Mucosa of gallbladder (tissue), 1 donor: Measurements from ENCODE around the gene SLC22A23. TPM values are rescaled to one million over a fixed set of nuclear protein-coding genes. Genes with fewer than 3 reads are reported as not detected.

Experiments used
- DNase-seq: peaks from one replicate; pipeline ENCODE4 v3.0.0-alpha.2; 2020; ENCODE audit warnings: low spot score
- total RNA-seq: library from RNA; stranded (reverse); gene quantifications from one replicate; pipeline ENCODE4 v1.2.1, GENCODE V29; 2021
- donor health status: DM: no; HTN: no; CAD: no.

Gene SLC22A23
- total RNA-seq, 1 donor from 2014 or later, result 46.0 TPM

DNA sequence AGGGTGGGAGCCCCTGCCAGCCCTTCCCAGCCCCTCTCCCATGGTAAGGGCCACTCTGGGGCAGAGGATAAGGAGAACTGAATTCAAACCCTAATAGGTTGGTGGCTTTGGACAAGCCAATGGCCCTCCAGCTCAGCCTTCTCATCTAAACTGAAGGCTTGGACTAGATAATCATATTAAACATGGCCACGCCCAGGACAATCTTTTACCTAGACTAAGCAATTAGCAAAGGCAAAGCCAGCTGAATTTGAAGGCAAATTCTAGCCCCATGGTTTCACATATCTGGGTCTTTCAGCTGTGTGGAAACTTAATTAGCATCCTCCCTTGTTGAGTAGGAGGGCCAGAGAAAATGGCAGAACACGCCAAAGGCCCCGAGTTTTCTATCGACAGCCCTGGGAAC, 10.7 kb downstream of the SLC22A23 start:
- no peak for DNase-seq

DNA sequence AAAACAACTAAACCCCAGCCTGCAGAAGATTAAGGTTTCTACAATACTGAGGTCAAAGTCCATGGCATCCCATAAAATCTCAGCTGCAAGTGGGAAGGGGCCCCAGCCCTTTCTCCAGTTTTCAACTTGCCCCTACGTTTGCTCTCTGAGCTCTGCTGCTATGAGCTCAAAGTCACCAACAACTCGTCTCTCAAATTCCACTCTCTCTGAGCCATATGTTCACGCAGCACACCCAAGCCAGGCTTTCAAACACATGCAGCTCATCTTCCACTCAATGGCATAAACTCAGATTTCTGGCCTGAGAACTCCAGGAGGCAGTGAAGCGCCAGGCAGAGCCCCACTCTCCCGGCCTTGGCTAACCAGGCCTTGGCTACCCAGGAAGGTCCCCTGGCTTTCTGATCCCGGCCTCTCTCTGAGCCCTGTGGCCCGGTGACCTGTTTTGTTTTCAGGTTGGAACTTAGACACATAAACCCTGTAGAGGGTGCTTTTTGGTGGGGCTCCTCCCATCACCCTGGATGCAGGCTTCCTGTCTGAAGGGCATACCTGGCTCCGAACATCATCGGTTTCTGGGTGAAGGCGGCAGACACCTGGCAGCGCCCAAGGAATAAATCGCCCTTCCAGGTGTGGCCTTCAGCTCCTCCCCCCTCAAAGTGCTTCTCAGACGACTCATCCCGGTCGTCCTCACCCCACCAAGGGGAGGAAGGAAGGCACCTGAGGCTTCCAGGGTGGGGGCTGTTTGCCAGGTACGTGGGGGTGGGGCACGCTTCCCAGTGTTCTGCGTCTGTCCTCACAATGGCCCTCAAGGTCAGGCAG, 12.4 kb downstream of the SLC22A23 start:
- no peak for DNase-seq

DNA sequence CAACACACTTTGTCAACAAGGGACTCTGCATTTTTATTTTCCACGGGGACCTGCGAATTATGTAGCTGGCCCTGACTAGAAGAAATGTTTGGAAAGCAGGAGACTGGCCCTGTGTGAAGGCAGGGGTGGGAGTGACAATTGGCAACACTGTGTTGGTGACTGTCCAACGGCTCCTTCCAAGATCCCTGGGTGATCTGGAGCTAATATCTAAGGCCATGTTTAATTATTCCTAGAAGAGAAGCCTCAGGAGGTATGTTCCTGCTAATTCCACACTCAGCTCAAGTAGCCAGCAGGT, 13.7 kb downstream of the SLC22A23 start:
- no peak for DNase-seq

DNA sequence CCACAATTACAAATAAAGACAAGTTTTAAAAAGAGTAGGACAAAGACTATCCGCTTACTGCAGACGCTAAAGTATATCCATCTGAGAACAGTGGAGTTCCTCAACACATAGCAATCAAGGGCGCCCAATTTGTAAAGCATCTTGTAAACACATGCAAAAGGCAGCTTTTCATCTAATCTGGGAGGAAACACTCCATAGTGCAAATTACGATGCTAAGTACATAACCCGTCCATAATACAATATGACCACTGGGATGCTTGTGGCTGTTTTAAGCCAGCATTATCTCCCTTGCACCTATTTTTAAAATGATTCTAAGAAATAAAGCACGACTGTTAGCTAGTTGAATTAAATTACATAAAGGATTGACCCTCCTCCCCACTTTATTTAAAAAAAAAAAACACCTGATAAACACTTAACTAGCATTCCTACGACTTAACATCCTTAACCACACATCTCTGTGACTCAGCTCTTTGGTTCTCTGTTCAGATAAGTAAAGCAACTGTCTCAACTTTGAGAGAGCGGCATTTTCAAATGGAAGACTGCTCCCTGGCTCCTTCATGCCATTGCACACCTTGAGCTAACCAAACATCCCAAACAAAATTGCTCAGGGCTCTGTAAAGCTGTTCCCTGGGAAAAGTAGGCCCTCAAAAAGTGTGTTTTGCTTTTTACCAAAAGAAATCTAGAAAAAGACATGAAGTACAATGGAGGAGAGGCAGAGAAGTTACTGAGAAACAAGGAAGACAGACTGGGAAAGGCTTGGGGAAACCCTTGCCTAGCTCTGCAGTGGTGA, 14.2 kb downstream of the SLC22A23 start:
- DNase-seq, result no peak

DNA sequence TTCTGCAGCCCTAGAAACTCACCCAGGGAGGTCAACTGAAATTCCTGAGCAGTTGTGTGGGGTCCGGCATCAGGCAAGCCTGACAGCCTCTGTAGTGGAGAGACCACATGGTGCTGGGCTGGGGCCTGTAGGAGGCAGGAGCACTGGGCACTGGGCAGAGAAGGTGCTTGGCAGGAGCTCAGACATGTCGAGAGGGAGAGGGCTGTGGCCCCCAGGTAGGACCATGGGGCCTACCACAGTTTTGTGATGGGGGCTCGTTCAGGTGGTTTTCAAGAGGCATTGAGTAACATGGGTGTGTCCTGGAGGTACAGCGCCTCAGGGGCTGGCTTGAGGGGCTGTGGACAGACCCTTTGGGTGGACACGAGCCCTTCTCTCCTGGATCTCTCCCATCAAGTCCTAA, 15.9 kb downstream of the SLC22A23 start:
- no peak for DNase-seq

DNA sequence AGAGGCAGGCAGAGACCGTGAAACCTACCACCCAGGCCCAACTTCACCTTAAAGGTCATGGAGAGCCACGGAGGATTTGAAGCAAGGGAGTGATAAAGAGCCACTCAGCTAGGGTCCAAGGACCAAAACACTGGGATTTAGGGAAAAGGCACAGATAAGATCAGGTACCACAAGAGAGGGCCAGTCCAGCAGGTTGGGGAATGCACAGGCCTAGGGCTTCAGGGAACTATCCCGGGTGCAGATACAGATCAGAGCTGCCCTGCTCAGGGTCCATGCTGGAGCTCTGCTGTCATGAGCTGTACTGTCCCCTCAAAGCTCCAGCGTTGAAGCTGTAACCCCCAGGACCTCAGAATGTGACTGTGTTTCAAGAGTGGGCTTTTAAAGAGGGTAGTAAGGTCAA, 16.9 kb downstream of the SLC22A23 start:
- no peak for DNase-seq

DNA sequence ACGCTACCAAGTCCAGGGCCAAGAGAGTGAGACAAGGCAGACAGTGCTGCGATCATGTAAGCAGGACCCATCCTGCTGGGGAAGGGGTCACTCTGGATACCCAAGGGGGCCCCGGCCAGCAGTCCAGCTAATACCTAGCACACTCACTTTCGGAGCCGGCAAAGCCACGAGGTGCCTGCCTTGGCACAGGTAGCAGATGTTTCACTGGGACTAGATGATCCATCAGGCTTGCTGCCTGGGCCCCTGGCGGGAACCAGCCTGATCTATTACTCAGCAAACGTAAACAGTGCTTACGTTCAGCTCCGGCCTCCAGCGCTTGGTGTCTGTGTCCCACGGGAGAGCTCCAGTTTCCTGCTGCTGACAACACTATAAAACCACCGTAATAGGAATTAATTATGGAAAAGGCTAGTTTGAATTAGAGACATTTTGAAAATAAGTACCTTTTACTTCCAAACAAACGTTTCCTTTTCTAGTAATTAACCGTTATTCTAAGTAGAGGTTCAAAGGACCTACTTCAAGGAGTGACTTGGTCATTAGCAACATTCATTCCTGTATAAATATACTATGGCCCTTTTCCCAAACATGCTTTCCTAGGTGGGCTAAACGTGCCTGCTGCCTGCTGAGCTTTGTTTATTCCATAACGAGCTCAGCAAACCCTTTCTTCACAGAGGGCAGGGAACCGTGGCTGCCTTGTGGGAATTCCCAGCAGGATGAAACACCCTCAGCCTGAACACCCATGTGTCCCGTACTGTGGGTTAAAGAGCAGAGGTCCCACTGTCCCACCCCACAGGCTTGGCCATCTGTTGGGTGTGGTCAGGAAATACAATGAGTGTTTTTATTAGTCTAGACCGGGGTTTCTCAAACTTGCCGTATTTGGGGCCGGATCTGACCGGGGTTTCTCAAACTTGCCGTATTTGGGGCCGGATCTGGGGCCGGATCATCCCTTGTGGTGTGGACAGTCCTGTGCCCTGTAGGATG, 18.4 kb downstream of the SLC22A23 start:
- DNase-seq, result no peak

DNA sequence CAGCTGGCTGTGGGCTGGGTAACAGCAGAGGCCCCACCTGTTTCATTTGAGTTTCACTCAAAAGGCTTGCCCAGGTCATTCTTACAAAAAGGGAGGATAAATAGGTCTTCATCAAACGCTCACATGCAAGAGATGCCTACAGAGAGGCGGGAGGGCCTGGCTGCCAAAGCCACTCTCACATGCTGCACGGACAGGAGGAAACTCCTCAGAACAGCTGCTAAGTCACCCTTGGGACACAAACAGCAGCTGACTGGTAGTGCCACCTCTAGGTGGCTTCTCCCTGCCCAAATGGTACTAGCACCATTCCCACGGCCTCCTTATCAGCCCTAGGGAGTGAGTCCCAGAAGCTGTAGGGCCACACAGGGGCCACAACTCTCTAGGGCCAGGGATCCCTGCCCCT, 23.8 kb downstream of the SLC22A23 start:
- DNase-seq, result no peak

DNA sequence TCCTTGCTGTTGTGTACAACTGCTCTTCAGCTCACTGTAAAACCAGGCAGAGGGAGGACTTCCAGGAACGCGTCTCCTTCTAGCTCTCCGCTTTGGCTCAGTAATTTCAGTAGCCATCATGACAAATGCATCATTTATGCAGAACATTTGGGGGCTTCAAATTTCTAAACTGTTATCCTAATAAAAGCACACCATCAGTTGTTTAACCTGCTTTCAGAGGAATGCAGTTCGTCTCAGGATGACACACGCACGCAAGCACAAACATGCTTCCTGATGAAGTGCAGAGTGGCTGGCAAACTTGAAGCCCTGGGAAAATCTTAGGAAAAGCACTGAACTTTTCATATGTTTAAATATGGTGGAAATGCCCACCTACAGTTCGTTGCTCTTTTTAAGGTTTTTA, 24.4 kb downstream of the SLC22A23 start:
- DNase-seq, result no peak

DNA sequence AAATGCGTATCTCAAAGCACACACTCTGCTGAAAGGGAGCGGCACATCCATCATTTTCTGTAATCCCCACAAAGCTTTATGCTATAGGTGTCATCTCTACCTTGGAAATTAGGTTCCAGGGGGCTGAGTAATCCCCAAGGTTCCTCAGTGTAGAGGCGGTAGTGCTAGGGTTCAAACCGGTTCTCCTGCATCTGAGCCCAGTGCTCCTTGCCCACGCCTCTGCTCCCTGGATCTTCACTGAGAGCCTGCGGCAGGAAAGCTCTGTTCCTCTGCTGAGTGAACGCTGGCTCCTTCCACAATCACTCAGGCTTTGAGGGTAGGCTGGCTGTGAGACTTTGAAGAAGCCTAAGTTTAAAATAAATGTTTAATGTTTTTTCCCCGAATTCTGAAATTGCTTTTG, 24.9 kb downstream of the SLC22A23 start:
- DNase-seq, result no peak

DNA sequence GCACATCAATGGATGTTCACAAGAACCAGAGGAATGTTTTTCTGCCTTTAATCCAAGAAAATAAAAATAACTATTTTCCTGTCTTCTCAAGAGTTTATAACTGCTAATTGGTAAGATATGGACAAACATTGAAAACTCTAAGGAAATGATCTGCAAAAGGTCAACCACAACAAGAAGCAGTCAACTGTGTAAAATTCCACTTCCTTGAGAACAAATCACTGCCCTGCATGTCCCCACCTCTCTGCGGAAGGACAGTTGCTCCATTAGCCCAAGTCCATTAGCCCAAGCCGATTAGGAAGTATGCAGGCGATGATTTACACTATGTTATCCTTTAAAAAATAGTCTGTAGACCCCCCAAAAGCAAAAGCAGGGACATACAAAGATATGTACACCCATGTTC, 27.6 kb downstream of the SLC22A23 start:
- DNase-seq, result no peak

DNA sequence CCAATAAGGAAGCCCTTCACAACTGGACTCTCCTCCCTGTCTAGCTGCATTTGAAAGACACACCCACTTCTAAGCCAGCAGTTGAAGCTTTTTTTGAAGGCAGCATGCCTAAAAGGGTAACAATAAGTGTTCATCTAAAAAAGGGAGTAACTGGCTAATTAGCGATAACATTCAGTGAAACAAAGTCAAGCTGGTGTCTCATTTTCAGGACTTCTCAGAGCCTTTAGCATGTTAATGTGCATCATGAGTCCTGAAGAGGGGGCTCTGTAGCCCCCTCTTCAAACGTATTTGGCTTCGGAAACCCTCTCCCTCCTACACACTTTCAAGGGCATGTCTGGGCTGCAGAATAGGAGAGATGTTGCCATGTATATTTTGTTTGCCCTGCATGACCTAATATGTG, 28.1 kb downstream of the SLC22A23 start:
- no peak for DNase-seq

DNA sequence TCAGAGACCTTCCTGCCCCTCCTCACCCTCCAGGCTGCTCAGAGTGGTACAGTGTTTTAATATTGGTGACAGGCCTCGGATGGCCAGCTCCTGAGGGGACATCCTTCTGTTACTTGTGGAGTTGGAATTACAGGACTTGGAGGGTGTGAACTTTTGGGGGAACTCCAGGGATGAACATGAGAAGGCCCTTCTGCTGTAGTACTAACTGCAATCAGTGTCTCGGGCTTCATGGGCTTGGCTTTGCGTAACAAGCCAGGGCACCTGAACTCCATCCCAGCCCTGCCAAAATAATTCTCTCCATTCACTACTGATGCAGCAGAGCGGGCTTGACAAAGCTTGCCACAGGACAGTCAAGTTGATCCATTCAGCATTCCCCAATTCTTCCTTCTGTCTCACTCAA, 28.6 kb downstream of the SLC22A23 start:
- no peak for DNase-seq

DNA sequence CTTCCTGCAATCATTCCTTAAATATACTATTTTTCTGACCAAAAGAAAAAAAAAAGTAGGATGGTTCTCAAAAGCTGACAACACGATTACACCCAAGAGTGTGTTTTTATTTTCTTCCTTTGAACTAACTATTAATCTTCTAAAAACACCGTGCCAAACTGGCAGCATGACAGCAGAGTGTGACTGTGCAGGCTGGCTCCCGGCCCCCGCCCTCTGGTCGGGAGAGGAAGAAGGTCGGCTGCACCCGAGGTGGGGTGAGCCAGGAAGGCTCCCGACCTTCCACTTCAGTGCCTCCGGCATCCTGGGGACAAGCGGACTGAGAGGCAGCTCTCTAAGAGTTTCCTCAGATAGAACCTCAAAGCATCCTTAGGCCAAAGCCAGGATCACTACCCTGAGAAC, 29.2 kb downstream of the SLC22A23 start:
- DNase-seq, result peak; percentile 51

DNA sequence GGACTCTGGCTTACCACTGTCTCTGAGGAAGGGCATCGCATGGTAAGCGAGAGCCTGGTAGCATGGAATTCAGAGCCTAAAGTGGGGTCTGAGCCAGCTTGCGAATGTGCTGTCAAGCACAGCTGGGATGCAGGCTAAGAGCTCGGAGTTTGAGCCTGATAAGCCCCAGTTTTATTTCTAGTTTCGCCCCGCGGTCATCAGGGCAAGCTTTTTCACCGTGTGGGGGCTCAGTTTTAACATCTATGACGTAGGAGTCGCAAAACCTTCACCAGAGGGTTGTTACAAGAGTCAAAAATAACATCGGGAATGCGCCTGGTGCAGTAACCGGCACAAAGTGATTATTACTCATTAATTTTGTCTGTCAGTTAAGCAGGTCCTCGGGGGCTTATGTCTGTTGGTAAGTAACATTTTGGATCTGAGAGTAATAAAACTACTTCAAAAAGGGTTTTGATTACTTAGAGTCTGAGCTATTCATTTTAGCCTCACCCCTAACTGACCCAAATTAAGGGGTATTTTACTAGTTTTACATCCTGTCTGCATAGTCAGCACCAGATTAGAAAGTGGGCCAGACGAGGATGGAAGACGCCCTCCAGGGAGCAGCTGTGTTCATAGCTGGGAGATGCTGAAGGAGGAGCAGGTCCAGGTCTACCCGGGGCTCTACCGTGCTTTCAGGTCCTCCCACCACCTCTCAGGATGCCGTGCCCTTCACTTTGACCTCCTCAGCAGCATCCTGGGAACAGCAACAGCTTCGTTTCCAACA, 29.7 kb downstream of the SLC22A23 start:
- DNase-seq, result no peak

DNA sequence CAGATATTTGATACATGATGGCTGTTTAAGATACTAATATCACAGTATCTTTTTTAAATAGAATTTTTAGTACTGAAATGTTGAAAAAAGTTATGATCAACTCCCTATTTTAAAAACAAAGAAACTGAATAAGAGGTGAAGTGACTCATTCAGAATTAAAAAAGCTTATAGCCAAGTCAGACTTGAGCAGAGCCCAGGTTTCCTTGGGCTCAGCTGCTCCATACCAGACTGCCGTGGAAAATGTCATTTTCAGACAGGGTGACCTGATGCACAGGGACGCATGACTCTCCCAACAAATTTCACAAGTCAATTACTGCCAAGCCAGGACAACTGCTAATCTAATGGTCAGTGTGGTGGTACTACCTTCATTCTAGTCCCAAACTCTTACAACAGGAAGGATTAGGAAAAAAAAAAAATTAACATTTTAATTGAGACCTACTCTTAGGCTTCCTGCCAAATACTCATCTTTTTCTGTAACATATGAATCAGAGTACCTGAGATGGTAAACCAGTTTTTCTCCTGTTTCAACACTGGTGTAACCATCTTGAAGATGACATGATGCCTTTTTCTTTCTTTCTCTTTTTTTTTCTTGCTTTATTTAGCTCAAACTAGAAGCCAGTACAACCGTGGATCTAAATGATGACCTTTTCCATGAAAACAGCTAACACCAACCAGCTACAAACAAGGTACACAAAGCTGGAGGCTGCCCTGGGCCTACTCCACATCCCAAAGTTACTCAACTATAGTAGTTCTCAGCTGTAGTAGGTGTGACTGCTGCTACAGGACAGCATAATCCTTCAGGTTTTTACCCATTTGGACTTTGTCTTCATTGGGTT, 30.5 kb downstream of the SLC22A23 start:
- DNase-seq, result no peak

DNA sequence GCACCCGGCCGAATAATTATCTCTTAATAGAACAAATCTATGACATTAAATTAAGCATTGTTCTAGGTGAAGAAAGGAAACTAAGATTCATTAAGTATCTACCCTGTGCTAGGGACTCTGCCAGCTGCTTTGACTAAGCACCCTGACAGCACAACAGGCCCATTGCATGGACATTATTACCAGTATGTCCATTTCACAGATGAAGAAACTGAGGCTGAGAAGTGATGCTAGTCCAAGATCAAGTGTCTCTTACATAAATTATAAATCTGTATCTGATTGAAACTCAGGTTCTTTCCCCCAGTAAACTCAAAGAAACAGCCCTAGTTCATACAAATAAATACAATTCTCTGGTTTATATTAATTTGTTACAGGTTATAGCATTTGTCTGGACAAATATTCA, 31.3 kb downstream of the SLC22A23 start:
- no peak for DNase-seq

DNA sequence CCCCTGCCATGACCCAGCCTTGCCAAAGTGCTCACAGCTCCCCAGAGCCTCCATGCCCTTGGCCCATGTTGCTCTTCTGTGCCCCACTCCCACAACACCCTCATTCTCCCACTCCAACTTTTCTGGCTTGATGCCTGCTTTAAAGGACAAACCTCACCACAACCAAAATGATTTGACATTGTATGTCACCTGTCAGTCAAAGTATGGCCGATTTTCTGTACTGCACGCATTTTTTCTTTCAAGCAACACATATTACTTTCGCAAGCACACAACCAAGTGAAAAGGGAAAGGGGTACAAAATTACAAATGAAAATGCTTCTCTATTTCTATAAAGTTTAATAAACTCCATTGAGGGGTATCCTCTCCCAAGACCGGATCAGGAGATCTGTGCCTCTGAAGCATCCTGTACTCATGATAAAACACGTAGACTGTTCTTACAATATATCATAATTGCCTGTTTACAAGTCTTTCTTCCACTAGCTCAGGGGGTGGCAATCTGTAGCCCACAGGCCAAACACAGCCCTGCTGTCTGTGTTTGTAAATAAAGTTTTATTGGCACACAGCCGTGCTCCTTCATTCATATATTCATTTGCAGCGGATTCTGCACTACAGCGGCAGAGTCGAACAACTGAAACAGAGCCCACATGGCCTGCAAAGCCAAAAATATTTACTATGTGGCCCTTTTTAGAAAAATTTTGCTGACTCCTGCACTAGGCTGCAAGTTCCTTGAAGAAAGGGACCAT, 32.5 kb downstream of the SLC22A23 start:
- DNase-seq, result no peak

DNA sequence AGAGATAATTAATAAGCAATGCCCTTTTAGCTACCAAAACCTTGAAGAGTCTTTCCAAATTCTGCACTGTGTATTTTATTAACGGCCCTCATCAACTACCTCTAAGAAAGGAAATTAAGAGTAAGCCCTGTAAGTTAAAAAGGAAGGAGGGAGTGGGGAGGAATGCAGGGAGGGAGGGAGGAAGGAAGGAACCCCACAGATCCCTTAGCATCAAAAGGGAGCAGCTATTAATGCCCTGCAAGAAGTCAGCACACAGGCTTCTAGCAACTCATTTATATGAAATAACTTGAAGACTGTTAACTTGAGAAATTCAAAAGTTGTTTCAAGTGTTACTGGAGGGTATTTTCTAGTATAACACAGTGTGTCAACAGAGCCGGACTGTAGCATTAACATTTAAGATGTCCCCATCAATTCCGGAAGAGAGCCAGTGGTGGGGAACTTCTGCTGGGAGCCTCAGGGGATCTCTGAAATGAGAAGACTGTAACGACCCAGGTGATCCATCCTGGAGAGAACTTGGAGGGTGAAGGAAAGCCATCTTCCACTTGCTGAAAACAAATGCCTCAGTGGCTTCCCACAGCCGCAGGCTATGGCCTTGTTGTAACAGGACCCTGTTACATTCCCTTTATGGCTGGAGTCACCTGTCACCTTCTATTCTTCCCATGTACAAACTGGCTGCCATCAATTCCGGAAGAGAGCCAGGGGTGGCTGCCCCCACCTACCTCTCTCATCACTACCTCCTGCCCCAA, 33.2 kb downstream of the SLC22A23 start:
- no peak for DNase-seq
